ENCODE data around the gene SEL1L3.
A peak's percentile ranks its signal among the peaks of the same experiment; 100 is the strongest.

SEL1L3 gene

DNA sequence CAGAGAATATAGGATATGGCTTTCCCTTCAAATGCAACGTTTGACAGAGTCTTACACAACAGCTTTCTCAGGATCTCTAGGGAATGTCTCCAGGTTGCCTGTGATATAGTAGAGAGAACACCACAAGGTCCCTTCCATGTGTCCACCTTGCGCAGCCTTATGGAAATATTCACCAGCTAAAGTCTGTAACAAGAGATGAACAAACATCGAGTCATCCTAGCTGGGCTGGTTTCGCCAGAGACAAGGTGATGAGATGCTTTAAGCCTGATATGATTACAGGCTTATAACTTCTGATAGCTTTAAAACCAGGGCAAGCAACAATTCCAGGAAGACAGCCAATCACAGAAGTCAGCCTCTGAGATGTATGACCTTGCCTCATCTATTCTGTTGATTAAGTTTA, 83.8 kb downstream of the SEL1L3 start:
- Mint-ChIP-seq H3K27me3 (no peaks in the 10 kb centered on the region), H3K4me3 (no peak overlapping the region), H3K4me1 (no peaks in the 10 kb centered on the region), H3K27ac (no peak overlapping the region), H3K9me3 (no peaks in the 10 kb centered on the region), H3K36me3 (peaks cover 81% of the 10 kb centered on the region)
- ATAC-seq, result no peak

DNA sequence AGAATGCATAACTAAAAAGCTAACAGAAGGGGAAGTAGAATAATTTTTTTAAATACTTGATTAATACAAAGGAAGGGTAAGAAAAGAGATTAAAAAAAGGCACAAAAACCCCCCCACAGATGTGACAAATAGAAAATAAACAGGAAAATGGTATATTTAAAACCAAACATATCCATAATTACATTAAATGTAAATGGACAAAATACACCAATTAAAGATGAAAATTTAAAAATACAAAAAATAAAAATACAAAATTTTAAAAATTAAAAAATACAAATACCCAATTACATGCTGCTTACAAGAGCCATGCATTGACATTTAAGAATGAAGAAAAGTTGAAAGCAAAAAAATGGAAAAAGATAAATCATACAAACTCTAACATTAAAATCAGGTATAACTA, 86.0 kb downstream of the SEL1L3 start:
- no peaks in the 10 kb centered on the region for H3K9me3 Mint-ChIP-seq
- no peaks in the 10 kb centered on the region for H3K27me3 Mint-ChIP-seq
- ATAC-seq, result no peak
- H3K4me3 Mint-ChIP-seq, result no peak overlapping the region
- no peak overlapping the region for H3K27ac Mint-ChIP-seq
- peaks cover 76% of the 10 kb centered on the region for H3K36me3 Mint-ChIP-seq
- peaks cover 6% of the 10 kb centered on the region for H3K4me1 Mint-ChIP-seq

DNA sequence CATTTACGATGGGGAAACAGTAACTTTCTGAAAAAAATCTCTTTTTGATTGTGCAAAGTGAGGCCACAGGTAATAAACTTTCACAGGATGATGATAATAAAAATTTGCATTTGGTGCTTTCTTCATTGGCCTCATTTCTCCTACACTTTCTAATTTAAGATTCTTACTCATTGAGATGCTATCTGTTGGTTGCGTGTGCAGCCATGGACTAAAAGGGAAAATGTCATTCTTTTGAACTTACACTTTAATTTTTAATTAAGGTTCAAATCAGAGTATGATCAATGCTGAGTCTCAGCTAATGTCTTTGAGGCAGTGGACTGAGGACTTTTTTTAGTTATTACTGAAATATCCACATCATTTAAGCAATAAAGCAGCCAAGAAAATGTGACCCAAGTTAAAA, 87.6 kb downstream of the SEL1L3 start:
- no peak overlapping the region for H3K4me3 Mint-ChIP-seq
- H3K36me3 Mint-ChIP-seq, result peaks cover 73% of the 10 kb centered on the region
- H3K9me3 Mint-ChIP-seq, result no peaks in the 10 kb centered on the region
- H3K27ac Mint-ChIP-seq, result no peak overlapping the region
- no peaks in the 10 kb centered on the region for H3K27me3 Mint-ChIP-seq
- peaks cover 6% of the 10 kb centered on the region for H3K4me1 Mint-ChIP-seq
- no peak for ATAC-seq

DNA sequence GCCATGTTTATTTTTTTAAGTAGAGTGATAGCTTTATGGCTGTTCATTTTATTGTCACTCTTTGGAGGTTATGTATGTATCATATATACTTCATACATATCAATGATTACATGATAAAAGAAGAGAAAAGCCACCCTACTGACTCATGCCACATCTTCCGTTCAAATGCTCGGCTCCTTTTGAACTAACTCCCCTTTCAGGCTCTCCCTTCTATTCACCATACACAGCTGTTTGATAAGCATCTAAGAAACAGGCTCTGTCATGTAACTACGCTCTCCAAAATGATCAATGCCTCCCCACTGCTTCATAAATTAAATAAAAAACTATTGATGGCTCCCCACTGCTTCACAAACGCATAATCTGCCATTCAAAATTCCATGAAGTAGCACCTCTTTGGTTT, 89.4 kb downstream of the SEL1L3 start:
- Mint-ChIP-seq H3K27me3 (no peaks in the 10 kb centered on the region), H3K9me3 (no peaks in the 10 kb centered on the region), H3K4me1 (peaks cover 6% of the 10 kb centered on the region), H3K36me3 (peaks cover 61% of the 10 kb centered on the region), H3K4me3 (no peak overlapping the region), H3K27ac (no peak overlapping the region)
- no peak for ATAC-seq

DNA sequence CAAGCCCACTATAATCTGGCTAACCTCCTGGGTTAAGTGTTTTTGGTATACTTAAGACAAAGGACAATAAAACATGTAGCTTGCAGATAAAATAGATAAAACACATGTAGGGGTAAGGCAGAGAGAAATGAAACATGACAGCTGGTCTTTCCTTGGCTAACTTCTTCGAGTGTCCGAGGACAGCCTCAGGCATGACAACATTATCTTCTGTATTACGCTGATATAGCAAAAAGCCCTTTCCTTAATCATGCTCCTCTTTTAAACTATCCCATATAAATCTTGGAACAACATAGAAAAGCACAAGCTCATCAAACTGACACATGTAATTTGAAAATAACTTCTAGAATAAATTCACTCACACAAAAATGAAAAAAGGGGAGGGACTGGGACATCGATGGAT, 91.1 kb downstream of the SEL1L3 start:
- Mint-ChIP-seq H3K27ac (no peak overlapping the region), H3K4me3 (no peak overlapping the region), H3K27me3 (no peaks in the 10 kb centered on the region), H3K9me3 (no peaks in the 10 kb centered on the region), H3K36me3 (peaks cover 58% of the 10 kb centered on the region), H3K4me1 (peaks cover 6% of the 10 kb centered on the region)
- ATAC-seq, result no peak

DNA sequence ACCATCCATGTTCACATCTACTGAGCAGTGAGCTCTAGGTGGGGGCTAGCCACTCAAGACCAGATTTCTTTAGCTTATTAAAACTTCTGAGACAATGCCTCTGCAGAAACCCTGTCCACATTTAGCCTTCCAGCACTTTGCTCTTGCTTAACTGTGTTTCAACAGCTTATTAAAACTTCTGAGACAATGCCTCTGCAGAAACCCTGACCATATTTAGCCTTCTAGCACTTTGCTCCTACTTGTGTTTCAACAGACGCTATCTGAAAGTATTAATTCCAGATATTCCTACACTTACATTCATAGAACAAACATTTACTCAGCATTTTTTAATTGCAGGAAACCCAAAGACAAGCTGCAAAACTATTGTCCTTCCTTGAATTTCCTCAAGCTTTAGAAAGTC, 91.9 kb downstream of the SEL1L3 start:
- H3K9me3 Mint-ChIP-seq, result no peaks in the 10 kb centered on the region
- no peak for ATAC-seq
- H3K36me3 Mint-ChIP-seq, result peaks cover 66% of the 10 kb centered on the region
- H3K27me3 Mint-ChIP-seq, result no peaks in the 10 kb centered on the region
- H3K4me3 Mint-ChIP-seq, result no peak overlapping the region
- no peak overlapping the region for H3K27ac Mint-ChIP-seq
- H3K4me1 Mint-ChIP-seq, result peaks cover 6% of the 10 kb centered on the region

DNA sequence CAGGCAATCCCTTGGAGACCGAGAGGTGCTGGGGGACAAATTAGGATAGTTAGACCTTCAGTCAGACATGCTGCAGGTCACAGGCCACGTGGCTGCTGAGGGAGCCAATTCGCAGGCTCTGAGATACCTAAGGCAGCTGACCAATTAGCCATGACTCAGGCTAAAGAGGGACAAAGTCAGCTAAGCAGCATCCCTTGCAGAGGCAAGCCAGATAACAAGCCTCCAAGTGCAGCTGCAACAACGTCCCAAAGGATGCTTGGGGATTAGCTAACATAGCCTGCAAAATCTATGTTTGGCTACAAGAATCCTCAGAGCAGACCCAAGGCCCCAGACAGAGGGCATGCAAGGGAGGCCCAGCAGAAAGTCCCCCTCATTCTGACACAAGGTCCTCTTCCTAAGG, 93.5 kb downstream of the SEL1L3 start:
- no peak overlapping the region for H3K4me3 Mint-ChIP-seq
- peaks cover 6% of the 10 kb centered on the region for H3K4me1 Mint-ChIP-seq
- no peak for ATAC-seq
- H3K27me3 Mint-ChIP-seq, result no peaks in the 10 kb centered on the region
- no peak overlapping the region for H3K27ac Mint-ChIP-seq
- H3K36me3 Mint-ChIP-seq, result peaks cover 67% of the 10 kb centered on the region
- H3K9me3 Mint-ChIP-seq, result no peaks in the 10 kb centered on the region

DNA sequence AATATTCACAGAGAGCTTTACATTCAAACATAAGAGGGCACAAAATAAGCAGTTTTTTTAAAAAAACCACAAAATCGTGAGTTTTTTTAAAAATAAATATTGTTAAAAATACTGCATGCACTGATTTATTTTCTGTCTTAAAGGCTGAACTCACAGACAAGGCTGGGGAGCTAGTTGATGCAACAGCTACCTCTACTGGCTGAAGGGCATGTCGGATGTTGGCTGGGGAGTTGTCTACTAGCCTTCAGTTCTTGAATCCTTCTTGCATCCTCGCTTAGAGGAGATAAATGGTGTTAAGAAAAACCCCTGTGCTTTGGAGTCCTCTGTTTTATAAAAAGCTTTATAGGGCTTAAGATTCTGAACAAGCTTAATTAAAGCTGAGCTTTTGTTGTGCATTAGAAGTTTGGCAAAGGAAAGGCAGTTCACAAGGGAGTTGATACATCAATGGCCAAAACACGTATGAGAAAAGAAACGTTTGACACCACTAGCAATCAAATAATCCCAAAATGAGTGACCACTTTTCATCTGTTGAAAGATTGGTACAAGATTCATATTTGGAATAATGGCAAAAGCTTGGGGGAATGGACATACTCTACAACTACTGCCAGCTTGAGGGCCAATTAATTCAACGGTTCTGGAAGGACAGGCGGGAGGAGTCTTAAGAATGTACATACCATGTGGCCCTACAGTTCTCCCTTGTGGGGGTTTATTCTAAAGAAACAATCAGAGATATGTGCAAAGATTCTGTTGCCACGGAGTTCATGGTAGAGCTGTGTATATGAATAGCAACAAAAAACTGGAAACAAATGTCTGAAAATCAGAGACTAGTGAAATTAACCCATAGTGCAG, 94.7 kb downstream of the SEL1L3 start:
- H3K36me3 Mint-ChIP-seq, result peaks cover 68% of the 10 kb centered on the region
- no peak for ATAC-seq
- no peaks in the 10 kb centered on the region for H3K9me3 Mint-ChIP-seq
- no peak overlapping the region for H3K4me3 Mint-ChIP-seq
- H3K4me1 Mint-ChIP-seq, result peaks cover 6% of the 10 kb centered on the region
- no peaks in the 10 kb centered on the region for H3K27me3 Mint-ChIP-seq
- peak overlapping the region; percentile 17 for H3K27ac Mint-ChIP-seq

DNA sequence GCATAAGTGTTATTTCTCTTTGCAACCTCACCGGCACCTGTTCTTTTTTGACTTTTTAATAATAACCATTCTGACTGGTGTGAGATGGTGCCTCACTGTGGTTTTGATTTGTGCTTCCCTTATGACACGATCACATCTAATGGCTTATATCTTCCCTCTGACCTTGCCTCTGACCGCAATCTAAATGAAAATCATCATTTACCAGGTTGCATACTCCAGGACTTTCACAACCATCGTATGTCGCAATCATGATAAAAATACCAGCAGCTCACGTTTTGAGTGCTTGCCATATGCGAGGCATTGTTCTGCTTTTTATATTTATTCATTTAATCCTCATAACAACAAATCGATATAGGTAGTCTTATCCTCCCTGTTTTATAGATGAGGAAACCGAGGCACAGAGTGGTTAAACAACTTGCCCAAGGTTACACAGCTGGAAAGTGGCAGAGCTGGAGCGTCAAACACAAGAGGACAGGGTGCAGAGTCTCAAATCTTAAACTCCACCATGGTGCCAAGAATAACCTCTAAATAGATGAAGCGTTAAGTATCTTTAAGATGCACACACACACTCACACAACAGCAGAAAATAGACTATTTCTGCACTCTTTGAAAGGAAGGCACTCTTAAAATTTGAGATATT, 102.2 kb downstream of the SEL1L3 start:
- no peaks in the 10 kb centered on the region for H3K27me3 Mint-ChIP-seq
- ATAC-seq, result no peak
- peaks cover 76% of the 10 kb centered on the region for H3K36me3 Mint-ChIP-seq
- peak overlapping the region; percentile 26 for H3K27ac Mint-ChIP-seq
- no peak overlapping the region for H3K4me3 Mint-ChIP-seq
- no peaks in the 10 kb centered on the region for H3K9me3 Mint-ChIP-seq
- H3K4me1 Mint-ChIP-seq, result no peaks in the 10 kb centered on the region

DNA sequence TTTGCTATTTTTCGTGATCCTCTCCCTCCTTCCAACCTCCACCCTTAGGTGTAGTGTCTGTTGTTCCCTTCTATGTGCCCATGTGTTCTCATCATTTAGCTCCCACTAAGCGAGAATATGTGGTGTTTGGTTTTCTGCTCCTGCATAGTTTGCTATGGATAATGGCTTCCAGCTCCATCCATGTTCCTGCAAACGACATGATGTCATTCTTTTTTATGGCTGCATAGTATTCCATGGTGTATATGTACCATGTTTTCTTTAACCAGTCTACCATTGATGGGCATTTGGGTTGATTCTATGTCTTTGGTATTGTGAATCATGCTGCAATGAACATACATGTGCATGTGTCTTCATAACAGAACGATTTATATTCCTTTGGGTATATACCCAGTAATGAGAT, 102.7 kb downstream of the SEL1L3 start:
- Mint-ChIP-seq H3K4me1 (no peaks in the 10 kb centered on the region), H3K36me3 (peaks cover 77% of the 10 kb centered on the region), H3K9me3 (no peaks in the 10 kb centered on the region), H3K27me3 (no peaks in the 10 kb centered on the region), H3K4me3 (no peak overlapping the region), H3K27ac (peak overlapping the region; percentile 26)
- ATAC-seq, result no peak

DNA sequence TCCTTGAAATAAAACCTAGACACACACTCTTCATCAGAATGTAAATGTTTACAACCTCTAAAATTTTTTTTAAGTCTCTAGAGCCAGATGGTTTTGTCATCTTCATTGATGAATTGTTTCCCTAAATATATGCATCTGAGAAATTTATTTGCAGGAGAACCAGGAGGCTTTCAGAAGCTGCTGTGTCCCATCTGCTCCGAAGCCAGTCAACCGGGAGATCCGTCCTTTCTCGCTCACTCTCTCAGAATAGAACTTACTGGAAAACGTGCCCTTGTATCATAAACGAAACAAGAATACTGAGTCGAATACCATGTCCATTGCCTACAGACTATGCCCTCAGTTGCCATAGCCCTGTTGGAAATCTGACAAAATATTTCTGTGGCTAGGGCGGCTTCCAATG, 103.7 kb downstream of the SEL1L3 start:
- ATAC-seq, result no peak
- H3K4me3 Mint-ChIP-seq, result no peak overlapping the region
- no peak overlapping the region for H3K27ac Mint-ChIP-seq
- H3K9me3 Mint-ChIP-seq, result no peaks in the 10 kb centered on the region
- peaks cover 67% of the 10 kb centered on the region for H3K36me3 Mint-ChIP-seq
- H3K27me3 Mint-ChIP-seq, result no peaks in the 10 kb centered on the region
- no peaks in the 10 kb centered on the region for H3K4me1 Mint-ChIP-seq

DNA sequence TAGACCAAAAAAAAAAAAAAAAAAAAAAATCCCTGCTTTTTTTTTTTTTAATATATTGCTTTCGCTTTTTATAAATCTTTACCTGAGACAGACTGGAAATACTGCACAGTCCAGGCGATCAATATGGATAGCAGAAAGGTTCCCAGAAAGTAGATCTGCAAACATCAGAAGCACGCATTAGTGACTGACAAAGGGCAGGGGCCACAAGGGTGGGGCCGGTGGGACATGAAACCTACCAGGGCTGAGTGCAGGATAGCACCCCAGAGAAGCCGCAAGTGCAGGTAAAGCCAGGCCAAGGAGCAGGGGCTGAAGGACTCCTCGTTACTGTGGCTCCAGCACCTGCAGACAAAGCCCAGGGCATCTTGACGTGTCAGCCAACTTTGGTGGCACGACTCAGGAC, 105.3 kb downstream of the SEL1L3 start:
- H3K9me3 Mint-ChIP-seq, result no peaks in the 10 kb centered on the region
- no peak overlapping the region for H3K4me3 Mint-ChIP-seq
- peaks cover 64% of the 10 kb centered on the region for H3K36me3 Mint-ChIP-seq
- H3K27me3 Mint-ChIP-seq, result no peaks in the 10 kb centered on the region
- no peak for ATAC-seq
- no peak overlapping the region for H3K27ac Mint-ChIP-seq
- peaks cover 6% of the 10 kb centered on the region for H3K4me1 Mint-ChIP-seq

DNA sequence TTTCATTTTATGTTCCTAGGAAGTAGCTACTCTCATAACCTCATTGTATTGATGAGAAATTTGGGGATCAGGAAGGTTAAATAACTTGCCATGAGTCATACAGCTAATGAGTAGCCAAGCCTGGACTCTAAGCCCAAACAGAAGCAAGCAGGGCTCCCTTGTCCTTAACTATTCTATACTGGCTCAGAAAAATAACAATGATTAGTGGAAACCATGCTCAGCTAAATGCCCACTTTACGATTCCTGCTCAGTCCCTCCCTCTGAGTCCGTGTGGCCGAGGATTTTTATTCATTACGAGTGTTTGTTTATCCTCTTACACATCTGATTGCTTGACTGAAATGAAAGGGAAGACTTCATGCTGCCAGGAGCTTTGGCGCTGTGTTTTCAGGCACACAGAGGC, 106.3 kb downstream of the SEL1L3 start:
- ATAC-seq, result no peak
- Mint-ChIP-seq H3K4me3 (no peak overlapping the region), H3K27me3 (no peaks in the 10 kb centered on the region), H3K36me3 (peaks cover 62% of the 10 kb centered on the region), H3K9me3 (no peaks in the 10 kb centered on the region), H3K4me1 (peaks cover 10% of the 10 kb centered on the region), H3K27ac (no peak overlapping the region)

DNA sequence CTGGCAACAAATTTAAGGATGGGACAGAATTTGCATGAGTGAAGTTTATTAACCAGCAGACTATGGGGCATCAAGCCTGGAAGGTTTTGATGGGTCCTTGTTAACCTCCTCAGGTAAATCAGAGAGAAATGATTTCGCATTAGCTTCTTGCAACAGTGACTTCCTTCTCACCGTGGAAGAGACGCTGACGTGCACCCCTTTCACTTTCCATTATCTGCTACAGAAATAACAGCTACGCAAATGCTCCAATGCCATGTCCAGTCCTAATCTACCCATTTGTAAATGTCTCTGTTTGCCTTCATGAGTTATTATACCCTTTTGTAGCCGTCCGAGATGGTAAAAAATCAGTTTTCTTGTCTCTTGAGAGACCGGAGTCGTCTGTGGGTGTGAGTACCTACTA, 106.9 kb downstream of the SEL1L3 start:
- Mint-ChIP-seq H3K4me3 (no peak overlapping the region), H3K27ac (no peak overlapping the region), H3K9me3 (no peaks in the 10 kb centered on the region), H3K36me3 (peaks cover 62% of the 10 kb centered on the region), H3K27me3 (no peaks in the 10 kb centered on the region), H3K4me1 (peaks cover 16% of the 10 kb centered on the region)
- no peak for ATAC-seq

DNA sequence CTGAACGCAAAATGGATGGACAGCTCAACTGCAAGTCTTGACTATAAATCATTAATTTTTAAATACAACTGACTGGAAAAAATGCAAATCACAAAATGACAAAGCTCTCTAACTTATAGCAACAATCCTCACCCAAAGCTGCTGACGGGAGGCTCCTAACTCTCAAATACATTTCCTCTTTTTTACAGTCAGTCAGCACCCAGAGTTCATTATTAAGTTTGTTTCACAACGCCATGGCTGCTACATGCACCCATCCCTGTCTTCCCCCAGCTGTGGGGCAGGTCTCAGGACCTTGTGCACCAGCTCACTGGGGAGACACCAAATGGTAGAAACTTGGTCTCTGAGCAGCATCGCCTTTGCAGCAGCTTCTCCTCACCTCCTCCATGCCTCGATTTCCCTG, 109.5 kb downstream of the SEL1L3 start:
- peaks cover 50% of the 10 kb centered on the region for H3K36me3 Mint-ChIP-seq
- no peak overlapping the region for H3K4me3 Mint-ChIP-seq
- no peak overlapping the region for H3K27ac Mint-ChIP-seq
- peaks cover 27% of the 10 kb centered on the region for H3K4me1 Mint-ChIP-seq
- ATAC-seq, result no peak
- H3K9me3 Mint-ChIP-seq, result no peaks in the 10 kb centered on the region
- H3K27me3 Mint-ChIP-seq, result no peaks in the 10 kb centered on the region

DNA sequence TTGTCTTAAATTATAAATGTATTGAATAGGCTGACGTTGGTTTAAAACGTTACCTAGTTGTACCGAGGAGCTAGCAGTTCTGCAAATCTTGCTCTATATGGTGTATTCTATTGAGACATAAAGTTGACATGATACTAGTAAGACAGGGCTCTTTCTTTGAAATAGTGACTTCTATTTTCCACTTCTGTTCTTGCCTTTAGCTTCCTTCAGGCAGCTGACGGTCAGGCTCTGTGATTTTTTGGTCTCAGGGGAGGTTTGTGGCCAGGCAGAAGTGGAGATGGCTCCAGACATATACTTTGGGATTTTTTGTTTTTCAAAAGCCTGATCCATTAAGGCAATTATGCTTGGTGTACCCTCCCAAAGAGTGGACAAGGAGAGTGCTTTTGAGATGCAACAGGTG, 111.9 kb downstream of the SEL1L3 start:
- peak overlapping the region; percentile 72 for H3K27ac Mint-ChIP-seq
- peak; percentile 59 for ATAC-seq

More for the DNA sequence above, 111.9 kb downstream of the SEL1L3 start:
- Mint-ChIP-seq H3K4me1 (peaks cover 29% of the 10 kb centered on the region), H3K4me3 (no peak overlapping the region), H3K9me3 (no peaks in the 10 kb centered on the region), H3K27me3 (no peaks in the 10 kb centered on the region), H3K36me3 (peaks cover 54% of the 10 kb centered on the region)

All from stimulated activated memory B cell treated with anti-CD40 and anti-IgM and Interleukin-4, amounts not matched to agents 10 μg/mL and 1 μg/mL and 100 μg/mL, for 72 hours (primary cell).